ENCODE measurements around the gene DAB2IP.

The DAB2IP gene

GRCh38 chr9:121625590-121625989 lies 25.8 kb upstream of the DAB2IP start:
- DNase-seq (ENCODE audit: extremely low read depth in 1 of 2, low read depth in 1 of 2), result no peak

- no peak for DNase-seq (ENCODE audit: extremely low read depth in 1 of 2, low read depth in 1 of 2)
Observed at GRCh38 chr9:121626012-121626411, 25.4 kb upstream of the DAB2IP start.

GRCh38 chr9:121627427-121627826 lies 24.0 kb upstream of the DAB2IP start:
- no peak for DNase-seq (ENCODE audit: extremely low read depth in 1 of 2, low read depth in 1 of 2)

GRCh38 chr9:121628401-121628800 lies 23.0 kb upstream of the DAB2IP start:
- DNase-seq (ENCODE audit: extremely low read depth in 1 of 2, low read depth in 1 of 2), result no peak

- DNase-seq (ENCODE audit: extremely low read depth in 1 of 2, low read depth in 1 of 2), result no peak
Observed at GRCh38 chr9:121631115-121631514, 20.3 kb upstream of the DAB2IP start.

GRCh38 chr9:121631978-121632418 lies 19.4 kb upstream of the DAB2IP start:
- DNase-seq (ENCODE audit: extremely low read depth in 1 of 2, low read depth in 1 of 2), result no peak

- DNase-seq (ENCODE audit: extremely low read depth in 1 of 2, low read depth in 1 of 2), result no peak
Observed at GRCh38 chr9:121633119-121633714, 18.2 kb upstream of the DAB2IP start.

- no peak for DNase-seq (ENCODE audit: extremely low read depth in 1 of 2, low read depth in 1 of 2)
Observed at GRCh38 chr9:121633736-121634135, 17.7 kb upstream of the DAB2IP start.

GRCh38 chr9:121634329-121635261 lies 16.8 kb upstream of the DAB2IP start:
- no peak for DNase-seq (ENCODE audit: extremely low read depth in 1 of 2, low read depth in 1 of 2)

- no peak for DNase-seq (ENCODE audit: extremely low read depth in 1 of 2, low read depth in 1 of 2)
Observed at GRCh38 chr9:121635300-121635876, 16.0 kb upstream of the DAB2IP start.

GRCh38 chr9:121636341-121636865 lies 15.0 kb upstream of the DAB2IP start:
- DNase-seq (ENCODE audit: extremely low read depth in 1 of 2, low read depth in 1 of 2), result no peak

- DNase-seq (ENCODE audit: extremely low read depth in 1 of 2, low read depth in 1 of 2), result no peak
Observed at GRCh38 chr9:121636978-121637712, 14.3 kb upstream of the DAB2IP start.

- no peak for DNase-seq (ENCODE audit: extremely low read depth in 1 of 2, low read depth in 1 of 2)
Observed at GRCh38 chr9:121637713-121638220, 13.7 kb upstream of the DAB2IP start.

- DNase-seq (ENCODE audit: extremely low read depth in 1 of 2, low read depth in 1 of 2), result no peak
Observed at GRCh38 chr9:121638399-121638798, 13.0 kb upstream of the DAB2IP start.

- DNase-seq (ENCODE audit: extremely low read depth in 1 of 2, low read depth in 1 of 2), result no peak
Observed at GRCh38 chr9:121638901-121639592, 12.4 kb upstream of the DAB2IP start.

- no peak for DNase-seq (ENCODE audit: extremely low read depth in 1 of 2, low read depth in 1 of 2)
Observed at GRCh38 chr9:121639619-121640018, 11.8 kb upstream of the DAB2IP start.

- no peak for DNase-seq (ENCODE audit: extremely low read depth in 1 of 2, low read depth in 1 of 2)
Observed at GRCh38 chr9:121640076-121640475, 11.4 kb upstream of the DAB2IP start.

- DNase-seq (ENCODE audit: extremely low read depth in 1 of 2, low read depth in 1 of 2), result no peak
Observed at GRCh38 chr9:121640491-121641223, 10.8 kb upstream of the DAB2IP start.

GRCh38 chr9:121641224-121641611 lies 10.2 kb upstream of the DAB2IP start:
- DNase-seq (ENCODE audit: extremely low read depth in 1 of 2, low read depth in 1 of 2), result no peak
